Measurements from ENCODE around the gene GALR2.

GRCh38 chr17:76054112-76054476 lies 20.5 kb upstream of the GALR2 start:
- TF ChIP-seq, protein P1, sequence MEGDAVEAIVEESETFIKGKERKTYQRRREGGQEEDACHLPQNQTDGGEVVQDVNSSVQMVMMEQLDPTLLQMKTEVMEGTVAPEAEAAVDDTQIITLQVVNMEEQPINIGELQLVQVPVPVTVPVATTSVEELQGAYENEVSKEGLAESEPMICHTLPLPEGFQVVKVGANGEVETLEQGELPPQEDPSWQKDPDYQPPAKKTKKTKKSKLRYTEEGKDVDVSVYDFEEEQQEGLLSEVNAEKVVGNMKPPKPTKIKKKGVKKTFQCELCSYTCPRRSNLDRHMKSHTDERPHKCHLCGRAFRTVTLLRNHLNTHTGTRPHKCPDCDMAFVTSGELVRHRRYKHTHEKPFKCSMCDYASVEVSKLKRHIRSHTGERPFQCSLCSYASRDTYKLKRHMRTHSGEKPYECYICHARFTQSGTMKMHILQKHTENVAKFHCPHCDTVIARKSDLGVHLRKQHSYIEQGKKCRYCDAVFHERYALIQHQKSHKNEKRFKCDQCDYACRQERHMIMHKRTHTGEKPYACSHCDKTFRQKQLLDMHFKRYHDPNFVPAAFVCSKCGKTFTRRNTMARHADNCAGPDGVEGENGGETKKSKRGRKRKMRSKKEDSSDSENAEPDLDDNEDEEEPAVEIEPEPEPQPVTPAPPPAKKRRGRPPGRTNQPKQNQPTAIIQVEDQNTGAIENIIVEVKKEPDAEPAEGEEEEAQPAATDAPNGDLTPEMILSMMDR (IDR thresholded peaks at IDR 0.05 in 4 of 5, conservative IDR thresholded peaks at IDR 0.05 in 1 of 5), result no peak
- TF ChIP-seq POLR2A (IDR thresholded peaks at IDR 0.05), result no peak
